HG03025 (cell line): ENCODE measurements around the gene PCNT.
"Not testable (repeated sequence)": the region's sequence is repeated elsewhere in the genome, so short reads cannot be mapped to it uniquely, and the experiment has no call there.

Experiments
- ATAC-seq: cut with Tn5 transposase; IDR thresholded peaks from one replicate; pipeline ENCODE4 v1.9.1; 2021; ENCODE audit warnings: mild to moderate bottlenecking, moderate library complexity; ENCODE audit not compliant: unreplicated experiment, low FRiP score

The PCNT gene

GRCh38 chr21:46441331-46441730 lies 117.4 kb downstream of the PCNT start:
- no peak for ATAC-seq

DNA sequence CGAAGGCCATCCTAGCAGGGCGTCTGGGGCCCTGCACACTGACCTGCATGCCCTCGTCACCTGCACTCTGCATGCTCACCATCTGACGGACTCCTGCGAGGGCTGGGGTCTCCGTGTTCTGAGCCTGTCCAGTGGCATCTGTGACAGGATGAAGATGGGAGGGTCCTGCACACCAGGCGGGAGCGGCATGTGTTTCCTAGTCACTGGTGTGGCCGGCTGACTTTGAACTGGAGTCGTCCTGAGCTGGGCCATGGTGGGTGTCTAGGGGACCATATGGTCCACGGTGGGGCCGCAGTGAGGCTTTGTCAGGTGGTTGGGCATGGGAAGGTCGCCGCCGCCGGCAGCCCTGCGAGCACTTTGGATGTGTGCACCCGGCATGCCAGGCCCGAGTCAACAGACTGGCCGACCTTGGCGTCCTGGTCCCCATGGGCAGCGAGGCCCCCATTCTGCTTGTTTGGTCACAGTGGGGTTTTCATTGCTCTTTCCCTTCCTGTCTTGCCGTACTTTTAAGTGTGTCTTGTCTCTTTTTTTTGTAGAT lies 118.1 kb downstream of the PCNT start:
- ATAC-seq: no peak

DNA sequence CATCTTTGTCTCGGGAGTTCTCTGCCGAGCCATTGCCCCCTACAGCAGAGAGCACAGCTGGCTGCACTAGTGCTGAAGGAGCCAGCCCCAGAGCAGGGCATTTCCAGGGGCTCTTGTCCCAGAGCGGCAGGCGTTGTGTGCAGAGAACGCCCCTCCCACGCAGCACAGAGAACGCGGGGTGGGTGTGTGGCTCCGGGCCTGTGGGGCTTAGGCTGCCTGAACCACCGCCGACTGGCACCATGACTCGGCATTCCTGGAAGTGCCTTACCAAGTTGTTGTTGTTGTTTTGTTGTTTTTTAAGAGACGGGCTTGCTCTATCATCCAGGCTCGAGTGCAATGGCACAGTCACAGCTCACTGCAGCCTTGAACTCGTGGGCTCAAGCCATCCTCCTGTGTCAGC lies 119.0 kb downstream of the PCNT start:
- ATAC-seq: no peak

GRCh38 chr21:46443910-46444309 lies 120.0 kb downstream of the PCNT start:
- ATAC-seq: no peak

- ATAC-seq: no peak
These were observed 124.2 kb downstream of the PCNT start for GRCh38 chr21:46448108-46448507.

- not testable (repeated sequence) for ATAC-seq
These were observed 124.9 kb downstream of the PCNT start for GRCh38 chr21:46448855-46449254.

- no peak for ATAC-seq
These were observed 128.8 kb downstream of the PCNT start for GRCh38 chr21:46452710-46453109.

GRCh38 chr21:46454142-46454541 lies 130.2 kb downstream of the PCNT start:
- no peak for ATAC-seq

- no peak for ATAC-seq
These were observed 130.9 kb downstream of the PCNT start for GRCh38 chr21:46454634-46455390.

DNA sequence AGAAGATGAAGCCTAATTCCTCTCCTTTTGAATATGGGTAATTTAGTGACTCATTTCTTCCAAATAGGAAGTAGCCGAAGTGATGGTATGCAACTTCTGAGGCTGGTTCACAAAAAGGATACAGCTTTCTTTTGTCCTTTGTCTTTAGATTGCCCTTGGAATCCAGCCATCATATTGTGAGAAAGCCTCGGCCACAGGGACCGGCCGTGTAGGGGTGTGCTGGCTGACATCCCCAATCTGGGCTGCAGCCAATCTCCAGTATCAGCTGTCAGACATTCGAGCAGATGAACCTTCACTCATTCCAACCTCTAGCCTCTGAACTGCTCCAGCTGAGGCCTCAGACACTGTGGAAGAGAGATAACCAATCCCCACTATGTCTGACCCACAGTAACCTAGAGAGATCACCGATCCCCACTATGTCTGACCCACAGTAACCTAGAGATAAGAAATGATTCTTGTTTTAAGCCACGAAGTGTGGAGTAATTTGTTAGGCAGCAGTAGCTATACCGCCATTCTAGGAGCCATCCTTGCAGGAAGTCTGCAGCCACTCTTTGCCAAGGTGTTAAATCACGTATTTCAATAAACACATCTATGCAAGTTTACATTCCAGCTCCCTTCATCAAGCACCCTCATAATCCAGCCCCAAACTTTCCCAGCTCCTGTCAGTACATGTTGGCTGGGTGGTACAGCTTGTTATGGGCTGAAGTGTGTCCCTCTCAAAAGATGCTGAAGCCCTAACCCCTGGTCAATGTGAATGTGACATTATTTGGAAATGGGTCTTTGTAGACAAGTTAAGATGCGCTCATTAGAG lies 131.8 kb downstream of the PCNT start:
- ATAC-seq: no peak

- ATAC-seq: no peak
These were observed 132.8 kb downstream of the PCNT start for GRCh38 chr21:46456750-46457149.

DNA sequence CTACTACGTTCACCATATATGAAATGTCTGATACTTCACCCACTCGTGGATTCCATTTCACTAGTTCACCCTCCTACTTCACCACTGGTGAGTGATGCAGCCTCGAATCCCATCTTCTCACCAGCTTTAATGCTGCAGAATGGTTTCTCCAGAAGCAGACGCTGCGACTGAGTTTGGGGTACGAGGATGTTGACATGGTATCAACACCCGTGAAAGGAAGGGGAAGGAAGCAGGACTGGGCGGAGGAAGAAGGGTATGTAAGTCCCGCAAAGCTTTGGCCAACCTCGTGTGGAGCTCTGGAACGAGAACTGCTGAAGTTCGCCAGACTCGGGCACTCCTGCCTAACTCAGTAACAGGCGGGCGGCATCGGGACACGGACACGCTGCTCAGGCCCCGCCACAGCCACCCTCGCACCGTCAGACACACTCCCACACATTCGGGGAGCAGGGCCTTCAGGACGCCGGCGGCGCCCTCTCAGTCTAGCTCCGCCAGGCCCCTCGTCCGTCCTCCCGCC lies 133.9 kb downstream of the PCNT start:
- ATAC-seq: peak; percentile 22

DNA sequence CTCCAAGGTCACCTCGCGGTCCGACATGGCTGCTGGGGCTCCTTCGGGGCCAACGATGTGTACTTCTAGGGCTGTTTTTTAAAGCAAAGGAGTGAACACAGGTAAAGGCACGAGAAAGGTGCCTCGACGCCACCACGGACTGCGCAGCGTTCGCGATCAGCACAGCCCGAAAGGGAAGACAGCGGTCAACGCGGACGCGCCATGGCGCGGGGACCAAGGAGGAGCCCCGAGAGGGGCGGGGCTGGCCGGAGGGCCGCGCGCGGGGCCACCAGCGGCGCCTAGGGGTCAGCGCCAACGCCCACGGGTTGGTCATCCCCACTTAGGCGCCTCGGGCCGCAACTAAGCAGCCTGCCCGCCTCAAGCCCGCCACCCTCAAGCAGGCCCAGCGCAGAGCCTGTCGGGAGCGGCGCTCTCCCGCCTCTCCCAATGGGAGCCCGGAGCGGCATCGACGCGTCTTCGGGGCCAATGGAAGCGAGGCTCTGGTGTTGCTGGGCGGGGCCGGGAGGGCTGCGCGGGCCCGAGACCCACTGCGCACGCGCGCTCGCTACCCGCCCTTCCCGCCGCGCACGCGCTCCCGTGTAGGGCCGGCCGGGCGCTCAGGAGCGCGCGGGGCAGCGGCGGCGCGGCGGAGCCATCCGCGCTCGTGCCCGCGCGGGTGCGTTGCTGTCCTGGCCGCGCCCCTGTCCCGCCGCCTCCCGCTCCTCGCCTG lies 134.5 kb downstream of the PCNT start, which contains the start of gene DIP2A:
Gene DIP2A, plus strand, starts transcription at position 577 of the 709 bp plus-strand sequence. CDS start 241 bp downstream, outside the sequence.
- ATAC-seq: peak; percentile 92

DNA sequence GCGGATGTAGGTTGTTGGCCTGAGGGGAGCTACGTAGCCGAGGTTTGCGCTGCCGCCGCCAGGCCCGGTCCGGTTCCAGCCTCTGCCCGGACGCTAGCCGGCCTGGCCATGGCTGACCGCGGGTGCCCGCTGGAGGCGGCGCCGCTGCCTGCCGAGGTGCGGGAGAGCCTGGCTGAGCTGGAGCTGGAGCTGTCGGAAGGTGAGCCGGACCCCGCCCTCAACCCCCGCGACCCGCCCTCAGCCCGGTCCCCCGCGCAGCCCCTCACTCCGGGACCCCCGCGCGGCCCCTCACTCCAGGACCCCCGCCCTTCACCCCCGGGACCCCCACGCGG lies 135.0 kb downstream of the PCNT start:
- no peak for ATAC-seq

DNA sequence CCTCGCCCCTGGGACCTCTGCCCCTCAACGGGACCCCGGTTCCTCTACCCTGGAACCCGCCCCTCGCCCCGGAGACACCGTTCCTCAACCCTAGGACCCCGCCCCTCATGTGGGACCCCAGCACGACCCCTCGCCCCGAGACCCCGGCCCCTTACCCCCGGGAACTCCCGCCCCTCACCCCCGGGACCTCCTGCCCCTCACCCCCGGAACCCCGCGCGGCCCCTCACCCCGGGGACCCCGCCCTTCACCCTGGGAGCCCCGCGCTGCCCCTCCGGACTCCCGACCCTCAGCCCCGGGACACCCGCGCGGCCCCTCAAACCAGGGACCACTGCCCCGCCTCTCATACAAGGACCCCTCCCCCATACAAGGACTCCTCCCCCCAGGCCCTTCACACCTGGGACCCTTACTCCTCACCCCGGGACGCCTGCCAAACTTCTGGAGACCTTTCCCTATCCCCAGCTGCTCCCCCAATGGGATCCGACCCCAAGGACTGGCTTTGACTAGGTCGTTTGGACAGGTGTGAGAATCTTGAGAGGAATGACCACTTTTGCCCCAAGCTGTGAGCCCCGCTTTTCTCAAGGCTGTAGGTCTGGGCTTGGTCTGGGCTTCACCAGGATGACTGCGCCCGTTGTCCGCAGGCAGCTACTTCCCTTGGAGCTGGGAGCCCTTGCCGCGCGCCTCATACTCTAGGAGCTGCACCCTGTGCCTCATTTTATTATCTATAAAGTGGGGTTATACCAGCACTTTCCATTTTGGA lies 135.6 kb downstream of the PCNT start:
- no peak for ATAC-seq

DNA sequence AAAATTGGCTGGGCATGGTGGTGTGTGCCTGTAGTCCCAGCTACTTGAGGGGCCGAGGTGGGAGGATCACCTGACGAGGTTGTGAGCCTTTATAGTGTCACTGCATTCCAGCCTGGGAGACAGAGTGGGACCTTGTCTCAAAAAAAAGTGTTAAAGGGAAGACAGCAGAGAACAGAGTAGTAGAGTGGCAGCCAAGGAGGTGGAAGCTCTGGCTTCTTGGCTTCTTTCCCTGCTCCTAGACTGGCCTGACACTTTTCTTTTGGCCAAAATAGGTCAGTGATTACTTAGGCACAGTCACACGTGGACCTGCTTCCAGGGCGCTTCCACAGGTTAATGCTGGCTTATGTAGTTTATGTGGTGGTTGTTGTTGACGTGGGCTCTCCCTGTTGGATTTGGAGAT lies 138.0 kb downstream of the PCNT start:
- ATAC-seq: no peak

DNA sequence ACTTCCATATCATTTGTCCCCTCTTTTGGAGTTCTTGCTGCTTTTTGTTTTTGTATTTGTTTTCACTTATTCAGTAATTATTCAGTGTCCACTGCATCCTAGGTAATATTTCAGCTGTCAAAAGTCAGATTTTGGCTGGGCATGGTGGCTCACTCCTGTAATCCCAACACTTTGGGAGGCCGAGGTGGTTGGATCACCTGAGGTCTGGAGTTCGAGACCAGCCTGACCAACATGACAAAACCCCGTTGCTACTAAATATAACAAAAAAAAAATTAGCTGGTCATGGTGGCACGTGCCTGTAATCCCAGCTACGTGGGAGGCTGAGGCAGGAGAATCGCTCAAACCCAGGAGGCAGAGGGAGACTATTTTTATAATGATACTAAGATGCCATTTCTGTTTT lies 141.2 kb downstream of the PCNT start:
- ATAC-seq: not testable (repeated sequence)

DNA sequence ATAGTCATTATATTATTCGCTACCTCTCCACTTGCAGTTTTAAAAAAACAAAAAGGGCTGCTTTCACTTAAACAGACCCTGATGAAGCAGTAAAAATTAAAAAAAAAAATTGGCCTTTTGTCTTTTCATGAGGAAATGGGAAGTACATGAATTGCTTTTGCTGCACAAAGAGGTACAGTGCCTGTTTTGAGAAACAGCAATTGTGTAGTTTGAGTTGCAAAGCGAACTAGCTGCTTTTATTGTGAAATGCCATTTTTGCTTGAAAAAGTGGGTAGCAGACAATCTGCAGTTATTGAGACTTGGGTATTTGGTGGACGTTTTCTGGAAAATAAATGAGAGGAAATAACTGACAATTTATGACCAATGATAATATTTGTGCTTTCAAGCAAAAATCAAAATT lies 141.7 kb downstream of the PCNT start:
- no peak for ATAC-seq

DNA sequence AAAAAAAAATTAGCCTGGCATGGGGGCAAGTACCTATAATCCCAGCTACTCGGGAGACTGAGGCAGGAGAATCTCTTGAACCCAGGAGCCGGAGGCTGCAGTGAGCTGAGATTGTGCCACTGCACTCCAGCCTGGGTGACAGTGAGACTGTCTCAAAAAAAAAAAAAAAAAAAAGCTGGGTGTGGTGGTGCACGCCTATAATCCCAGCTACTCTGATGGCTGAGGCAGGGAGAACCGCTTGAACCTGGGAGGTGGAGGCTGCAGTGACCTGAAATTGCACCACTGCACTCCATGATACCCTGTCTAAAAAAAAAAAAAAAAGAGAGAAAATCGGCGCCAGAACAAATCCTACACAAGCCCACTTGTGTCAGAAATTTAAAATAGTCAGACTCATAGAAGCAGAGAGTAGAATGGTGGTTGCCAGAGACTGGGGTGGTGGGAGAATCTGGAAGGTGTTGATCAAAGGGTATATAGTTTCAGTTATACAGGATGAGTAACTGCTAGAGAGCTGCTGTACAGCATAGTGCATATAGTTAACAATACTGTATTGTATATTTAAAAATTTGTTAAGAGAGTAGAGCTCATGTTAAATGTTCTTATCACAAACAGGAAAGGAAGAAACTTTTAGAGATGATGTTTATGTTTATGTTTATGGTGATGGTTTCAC lies 144.3 kb downstream of the PCNT start:
- no peak for ATAC-seq

DNA sequence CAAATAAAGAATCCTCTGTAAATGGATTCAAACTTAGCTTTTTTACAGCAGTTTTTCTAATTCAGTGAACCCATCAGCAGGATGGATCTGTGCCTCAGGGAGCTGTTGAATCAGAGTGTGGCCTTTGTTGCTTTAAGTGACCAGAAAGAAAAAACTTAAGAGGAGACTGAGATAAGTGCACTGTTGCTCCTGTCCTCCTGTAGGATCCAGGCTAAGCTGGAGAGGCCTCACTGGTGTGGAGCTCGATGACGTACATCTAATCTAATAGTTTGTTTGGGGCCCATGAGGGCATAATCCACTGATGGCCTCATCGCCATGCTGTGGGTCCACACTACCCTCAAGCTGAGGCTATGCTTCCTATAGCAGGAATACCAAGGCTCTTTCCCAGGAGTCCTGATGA lies 145.3 kb downstream of the PCNT start:
- no peak for ATAC-seq
